Neural progenitor cell (in vitro differentiated cells): ENCODE measurements around the gene SLC4A1. TPM values are rescaled to one million over a fixed set of nuclear protein-coding genes. Genes with fewer than 3 reads are reported as not detected.

Experiments used
- DNase-seq: peaks from one replicate; pipeline ENCODE4 v3.0.0-alpha.2; 2016; ENCODE audit warnings: low spot score
- H2AFZ ChIP-seq: fragments of 200-600 bp; sonication (generic); replicated peaks from 2 replicates; pipeline ENCODE4 v1.6.1; 2016; ENCODE audit warnings: antibody characterized with exemption
- H3F3A ChIP-seq: fragments of 200-600 bp; sonication (generic); 2 replicates; pipeline ENCODE4 v1.6.1; 2016; ENCODE audit warnings: antibody characterized with exemption, low read depth
- H3K27ac ChIP-seq: fragments of 200-600 bp; sonication (generic); 2 replicates; pipeline ENCODE4 v1.5.1; 2016; ENCODE audit warnings: mild to moderate bottlenecking
- H3K27me3 ChIP-seq: fragments of 200-600 bp; sonication (generic); 2 replicates; pipeline ENCODE4 v1.6.1; 2016; ENCODE audit warnings: mild to moderate bottlenecking, moderate library complexity
- H3K36me3 ChIP-seq: fragments of 200-600 bp; sonication (generic); 2 replicates; pipeline ENCODE4 v1.5.1; 2016
- H3K4me1 ChIP-seq: fragments of 200-600 bp; sonication (generic); 2 replicates; pipeline ENCODE4 v1.6.1; 2016; ENCODE audit warnings: mixed run types
- H3K4me2 ChIP-seq: fragments of 200-600 bp; sonication (generic); 2 replicates; pipeline ENCODE4 v1.6.1; 2016
- H3K4me3 ChIP-seq: fragments of 200-600 bp; sonication (generic); 2 replicates; pipeline ENCODE4 v1.5.1; 2016
- H3K79me2 ChIP-seq: fragments of 200-600 bp; sonication (generic); 2 replicates; pipeline ENCODE4 v1.6.1; 2016; ENCODE audit warnings: low read depth
- H3K9ac ChIP-seq: fragments of 200-600 bp; sonication (generic); 2 replicates; pipeline ENCODE4 v1.6.1; 2016
- H3K9me3 ChIP-seq: fragments of 200-600 bp; sonication (generic); 2 replicates; pipeline ENCODE4 v1.5.1; 2016; ENCODE audit warnings: low read depth
- H4K20me1 ChIP-seq: fragments of 200-600 bp; sonication (generic); 2 replicates; pipeline ENCODE4 v1.6.1; 2016; ENCODE audit warnings: low read depth
- H3K27ac Mint-ChIP-seq: 3 replicates; pipeline ENCODE4 v1.8.0; 2021; ENCODE audit warnings: mixed read lengths
- H3K27me3 Mint-ChIP-seq: 2 replicates; pipeline ENCODE4 v1.8.0; 2022; ENCODE audit warnings: low read depth, mild to moderate bottlenecking, inconsistent platforms, moderate library complexity, mixed read lengths; ENCODE audit not compliant: insufficient read depth
- H3K36me3 Mint-ChIP-seq: 3 replicates; pipeline ENCODE4 v1.8.0; 2021; ENCODE audit warnings: mixed read lengths
- H3K4me1 Mint-ChIP-seq: 3 replicates; pipeline ENCODE4 v1.8.0; 2021; ENCODE audit warnings: mixed read lengths
- H3K4me3 Mint-ChIP-seq: 3 replicates; pipeline ENCODE4 v1.8.0; 2021; ENCODE audit warnings: mild to moderate bottlenecking, moderate library complexity, mixed read lengths
- H3K9me3 Mint-ChIP-seq: 3 replicates; pipeline ENCODE4 v1.8.0; 2020; ENCODE audit warnings: mixed read lengths
- EZH2 ChIP-seq: fragments of 200-600 bp; sonication (generic); IDR thresholded peaks from 2 replicates; pipeline ENCODE4 v1.6.1; 2017; ENCODE audit warnings: antibody characterized with exemption, mild to moderate bottlenecking, moderate library complexity
- EZH2phosphoT487 ChIP-seq: fragments of 200-600 bp; sonication (generic); IDR thresholded peaks from 2 replicates; pipeline ENCODE4 v1.6.1; 2017; ENCODE audit warnings: antibody characterized with exemption
- total RNA-seq: library from RNA; depleted of rRNA; stranded (reverse); fragments of >200 nt; gene quantifications from 2 replicates; pipeline ENCODE4 v1.2.3, GENCODE V29; 2015; ENCODE audit warnings: low replicate concordance
- TF ChIP-seq, protein P1 (sequence below): fragments of 200-600 bp; sonication (generic); IDR thresholded peaks from 2 replicates; pipeline ENCODE4 v1.5.1; 2017; ENCODE audit warnings: antibody characterized with exemption, mild to moderate bottlenecking

Gene SLC4A1
- total RNA-seq, 1 donor from 2014 or later, result not detected

GRCh38 chr17:44221862-44222111 is 46.1 kb downstream of the SLC4A1 start:
- Histone ChIP-seq H3K36me3 (no peaks in the 10 kb centered on the region), H3K4me3 (peak overlapping the region; percentile 86), H3K27ac (no peak overlapping the region), H3K9me3 (no peaks in the 10 kb centered on the region), H3K9ac (no peak overlapping the region), H2AFZ (no peak overlapping the region), H3K4me1 (peaks cover 10% of the 10 kb centered on the region), H3F3A (peaks cover 32% of the 10 kb centered on the region), H3K4me2 (peak overlapping the region; percentile 92), H3K79me2 (peaks cover 59% of the 10 kb centered on the region), H4K20me1 (peaks cover 46% of the 10 kb centered on the region), H3K27me3 (no peaks in the 10 kb centered on the region)
- peaks cover 23% of the 10 kb centered on the region for H3K4me1 Mint-ChIP-seq
- no peak for DNase-seq
- TF ChIP-seq EZH2phosphoT487 (no peak), EZH2 (no peak)
- TF ChIP-seq, protein P1, sequence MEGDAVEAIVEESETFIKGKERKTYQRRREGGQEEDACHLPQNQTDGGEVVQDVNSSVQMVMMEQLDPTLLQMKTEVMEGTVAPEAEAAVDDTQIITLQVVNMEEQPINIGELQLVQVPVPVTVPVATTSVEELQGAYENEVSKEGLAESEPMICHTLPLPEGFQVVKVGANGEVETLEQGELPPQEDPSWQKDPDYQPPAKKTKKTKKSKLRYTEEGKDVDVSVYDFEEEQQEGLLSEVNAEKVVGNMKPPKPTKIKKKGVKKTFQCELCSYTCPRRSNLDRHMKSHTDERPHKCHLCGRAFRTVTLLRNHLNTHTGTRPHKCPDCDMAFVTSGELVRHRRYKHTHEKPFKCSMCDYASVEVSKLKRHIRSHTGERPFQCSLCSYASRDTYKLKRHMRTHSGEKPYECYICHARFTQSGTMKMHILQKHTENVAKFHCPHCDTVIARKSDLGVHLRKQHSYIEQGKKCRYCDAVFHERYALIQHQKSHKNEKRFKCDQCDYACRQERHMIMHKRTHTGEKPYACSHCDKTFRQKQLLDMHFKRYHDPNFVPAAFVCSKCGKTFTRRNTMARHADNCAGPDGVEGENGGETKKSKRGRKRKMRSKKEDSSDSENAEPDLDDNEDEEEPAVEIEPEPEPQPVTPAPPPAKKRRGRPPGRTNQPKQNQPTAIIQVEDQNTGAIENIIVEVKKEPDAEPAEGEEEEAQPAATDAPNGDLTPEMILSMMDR, result no peak
- H3K27ac Mint-ChIP-seq, result peak overlapping the region; percentile 17
- H3K4me3 Mint-ChIP-seq, result peak overlapping the region; percentile 90
- no peaks in the 10 kb centered on the region for H3K9me3 Mint-ChIP-seq
- H3K36me3 Mint-ChIP-seq, result peaks cover 3% of the 10 kb centered on the region
- H3K27me3 Mint-ChIP-seq, result peaks cover 17% of the 10 kb centered on the region

GRCh38 chr17:44221084-44221861 is 46.7 kb downstream of the SLC4A1 start:
- Histone ChIP-seq H3K4me3 (peak overlapping the region; percentile 86), H3K79me2 (peaks cover 64% of the 10 kb centered on the region), H3F3A (peaks cover 35% of the 10 kb centered on the region), H4K20me1 (peaks cover 51% of the 10 kb centered on the region), H3K9ac (peak overlapping the region; percentile 61), H2AFZ (no peak overlapping the region), H3K36me3 (no peaks in the 10 kb centered on the region), H3K4me1 (peaks cover 10% of the 10 kb centered on the region), H3K9me3 (no peaks in the 10 kb centered on the region), H3K27ac (peak overlapping the region; percentile 59), H3K27me3 (no peaks in the 10 kb centered on the region), H3K4me2 (peak overlapping the region; percentile 92)
- peaks cover 26% of the 10 kb centered on the region for H3K4me1 Mint-ChIP-seq
- peaks cover 17% of the 10 kb centered on the region for H3K27me3 Mint-ChIP-seq
- H3K9me3 Mint-ChIP-seq, result no peaks in the 10 kb centered on the region
- TF ChIP-seq, protein P1, result no peak
- no peak for TF ChIP-seq EZH2phosphoT487
- TF ChIP-seq EZH2, result no peak
- peaks cover 5% of the 10 kb centered on the region for H3K36me3 Mint-ChIP-seq
- H3K4me3 Mint-ChIP-seq, result peak overlapping the region; percentile 90
- H3K27ac Mint-ChIP-seq, result peak overlapping the region; percentile 17
- DNase-seq, result peak; percentile 92

DNA sequence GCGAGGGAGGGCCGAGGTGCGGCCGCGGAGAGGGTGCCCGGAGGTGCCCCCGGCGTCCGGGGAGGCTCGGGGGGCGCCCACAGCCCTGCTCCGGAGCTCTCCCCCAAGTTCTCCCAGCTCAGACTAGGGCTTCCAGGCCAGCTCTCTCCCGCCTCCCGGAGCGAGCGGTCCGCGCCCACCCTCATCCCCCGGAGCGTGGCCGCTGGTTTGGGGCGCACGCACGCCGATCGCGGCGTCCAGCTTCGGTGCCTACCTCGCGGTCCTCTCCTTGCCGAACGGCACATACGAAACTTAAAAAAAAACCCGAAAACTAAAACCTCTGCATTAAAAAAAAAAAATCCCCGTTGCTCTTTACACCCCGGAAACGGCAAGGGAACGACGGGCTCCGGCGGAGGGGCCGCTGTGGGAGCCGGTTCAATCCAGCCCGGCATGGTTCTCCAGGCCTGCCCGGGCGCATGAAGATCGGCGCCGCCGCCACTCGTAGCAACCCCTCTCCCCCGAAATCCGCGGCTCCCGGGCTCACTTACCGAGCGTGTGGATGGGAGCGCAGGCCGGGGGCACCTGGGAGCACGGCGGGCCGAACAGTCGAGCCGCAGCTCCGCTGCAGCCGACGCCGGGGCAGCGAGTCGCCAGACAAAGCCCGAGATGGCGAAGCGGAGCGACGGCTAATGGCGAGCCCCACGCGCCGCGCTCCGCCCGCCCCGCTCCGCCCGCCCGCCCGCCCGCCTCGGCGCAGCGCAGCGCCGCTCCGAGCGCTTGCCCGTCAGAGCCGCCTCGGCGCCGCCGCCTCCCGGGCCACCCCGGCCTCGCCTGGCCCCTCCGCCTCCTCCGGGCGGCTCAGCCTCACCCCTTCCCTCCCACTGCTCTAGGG is 47.5 kb downstream of the SLC4A1 start:
- Histone ChIP-seq H3K27me3 (no peaks in the 10 kb centered on the region), H3K4me2 (peak overlapping the region; percentile 92), H3K36me3 (no peaks in the 10 kb centered on the region), H3K9ac (peak overlapping the region; percentile 82), H3K4me3 (peak overlapping the region; percentile 86), H3K79me2 (peaks cover 72% of the 10 kb centered on the region), H3K27ac (peak overlapping the region; percentile 95), H3K9me3 (no peaks in the 10 kb centered on the region), H4K20me1 (peaks cover 59% of the 10 kb centered on the region), H2AFZ (no peak overlapping the region), H3F3A (peaks cover 38% of the 10 kb centered on the region), H3K4me1 (peaks cover 10% of the 10 kb centered on the region)
- DNase-seq, result peak; percentile 71
- Mint-ChIP-seq H3K4me1 (peaks cover 26% of the 10 kb centered on the region), H3K9me3 (no peaks in the 10 kb centered on the region), H3K27ac (peak overlapping the region; percentile 79), H3K36me3 (peaks cover 6% of the 10 kb centered on the region), H3K27me3 (peaks cover 13% of the 10 kb centered on the region), H3K4me3 (peak overlapping the region; percentile 93)
- TF ChIP-seq EZH2, result no peak
- no peak for TF ChIP-seq EZH2phosphoT487
- TF ChIP-seq, protein P1, result no peak
